T-helper 2 cell treated with Interferon-gamma antibody and Interleukin-4, amounts not matched to agents 100 ng/mL and 5 ng/mL, for 36 hours (primary cell): Measurements from ENCODE around the gene GLB1L3. TPM values are rescaled to one million over a fixed set of nuclear protein-coding genes. Genes with fewer than 3 reads are reported as not detected.

Experiments
- intact Hi-C: fragments of 100-400 bp; cut with micrococcal nuclease; formaldehyde crosslinking; loops from one replicate; pipeline ENCODE4 v1.15.1; 2023
- total RNA-seq: library from RNA; stranded (reverse); gene quantifications from 2 replicates; pipeline ENCODE4 v1.2.3, GENCODE V29; 2022

The GLB1L3 gene
- total RNA-seq, 1 donor from 2014 or later = 10.3 TPM

DNA sequence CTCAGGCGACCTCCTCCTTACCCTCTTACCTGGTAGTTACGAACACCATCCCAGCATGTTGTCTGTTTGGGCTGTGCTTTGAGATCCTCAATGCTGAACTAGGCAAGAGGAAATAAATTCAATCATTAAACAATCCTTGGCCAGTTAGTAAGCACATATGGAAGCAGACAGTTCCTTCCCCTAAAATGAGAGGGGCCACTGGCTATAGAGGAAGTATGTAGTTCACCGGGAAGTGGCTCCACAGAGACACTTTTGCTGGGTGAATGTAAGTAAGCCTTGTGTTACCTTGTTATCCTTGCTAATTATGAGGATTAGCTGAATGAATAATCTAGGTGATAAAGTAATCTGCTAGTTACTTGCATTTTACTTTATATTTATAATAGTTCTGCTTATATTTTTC lies 25.9 kb upstream of the GLB1L3 start:
- intact Hi-C loops = loop anchor here (10.0 kb wide), 1 partner anchor 215 kb away; no protein-coding TSS in a partner anchor

GRCh38 chr11:134250675-134251074 lies 25.5 kb upstream of the GLB1L3 start:
- intact Hi-C loops = loop anchor here (10.0 kb wide), 1 partner anchor 216 kb away; no protein-coding TSS in a partner anchor

- intact Hi-C loops = loop anchor here (1.0 to 10.0 kb wide), 5 partner anchors 18 to 307 kb away; partner anchors contain the start of genes GLB1L3 and VPS26B
Measured at GRCh38 chr11:134252346-134253187, 23.6 kb upstream of the GLB1L3 start.

- intact Hi-C loops = loop anchor here (1.0 to 10.0 kb wide), 5 partner anchors 17 to 308 kb away; partner anchors contain the start of genes GLB1L3 and VPS26B
Measured at GRCh38 chr11:134253188-134253993, 22.8 kb upstream of the GLB1L3 start, which contains the start of the genes ACAD8 and THYN1. Gene ACAD8 (plus strand): TSS chr11:134253568. CDS start chr11:134253601, 33 bp downstream. Gene THYN1 (minus strand): TSS chr11:134253352. CDS start chr11:134252882, 470 bp downstream.

- intact Hi-C loops = loop anchor here (10.0 kb wide), 1 partner anchor 220 kb away; no protein-coding TSS in a partner anchor
Measured at GRCh38 chr11:134254433-134255183, 21.6 kb upstream of the GLB1L3 start.

- intact Hi-C loops = loop anchor here (10.0 kb wide), 1 partner anchor 220 kb away; no protein-coding TSS in a partner anchor
Measured at GRCh38 chr11:134255184-134255561, 21.0 kb upstream of the GLB1L3 start.

- intact Hi-C loops = loop anchor here (10.0 kb wide), 1 partner anchor 222 kb away; no protein-coding TSS in a partner anchor
Measured at GRCh38 chr11:134257101-134257500, 19.1 kb upstream of the GLB1L3 start.

GRCh38 chr11:134258577-134258976 lies 17.6 kb upstream of the GLB1L3 start:
- intact Hi-C loops = loop anchor here (10.0 kb wide), 1 partner anchor 224 kb away; no protein-coding TSS in a partner anchor

GRCh38 chr11:134260503-134260902 lies 15.7 kb upstream of the GLB1L3 start:
- intact Hi-C loops = no loop called here

DNA sequence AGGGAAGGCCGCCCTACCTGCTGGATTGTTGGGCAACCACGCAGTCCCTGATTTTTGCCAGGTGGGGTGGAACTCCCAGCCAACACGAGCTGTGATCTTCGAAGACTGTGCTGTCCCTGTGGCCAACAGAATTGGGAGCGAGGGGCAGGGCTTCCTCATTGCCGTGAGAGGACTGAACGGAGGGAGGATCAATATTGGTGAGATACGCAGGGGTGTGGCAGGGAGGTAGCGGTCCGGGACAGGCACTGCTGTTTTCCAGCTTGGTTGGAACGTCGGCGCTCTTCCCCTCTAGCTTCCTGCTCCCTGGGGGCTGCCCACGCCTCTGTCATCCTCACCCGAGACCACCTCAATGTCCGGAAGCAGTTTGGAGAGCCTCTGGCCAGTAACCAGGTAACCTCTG lies 15.2 kb upstream of the GLB1L3 start:
- intact Hi-C loops = no loop called here

DNA sequence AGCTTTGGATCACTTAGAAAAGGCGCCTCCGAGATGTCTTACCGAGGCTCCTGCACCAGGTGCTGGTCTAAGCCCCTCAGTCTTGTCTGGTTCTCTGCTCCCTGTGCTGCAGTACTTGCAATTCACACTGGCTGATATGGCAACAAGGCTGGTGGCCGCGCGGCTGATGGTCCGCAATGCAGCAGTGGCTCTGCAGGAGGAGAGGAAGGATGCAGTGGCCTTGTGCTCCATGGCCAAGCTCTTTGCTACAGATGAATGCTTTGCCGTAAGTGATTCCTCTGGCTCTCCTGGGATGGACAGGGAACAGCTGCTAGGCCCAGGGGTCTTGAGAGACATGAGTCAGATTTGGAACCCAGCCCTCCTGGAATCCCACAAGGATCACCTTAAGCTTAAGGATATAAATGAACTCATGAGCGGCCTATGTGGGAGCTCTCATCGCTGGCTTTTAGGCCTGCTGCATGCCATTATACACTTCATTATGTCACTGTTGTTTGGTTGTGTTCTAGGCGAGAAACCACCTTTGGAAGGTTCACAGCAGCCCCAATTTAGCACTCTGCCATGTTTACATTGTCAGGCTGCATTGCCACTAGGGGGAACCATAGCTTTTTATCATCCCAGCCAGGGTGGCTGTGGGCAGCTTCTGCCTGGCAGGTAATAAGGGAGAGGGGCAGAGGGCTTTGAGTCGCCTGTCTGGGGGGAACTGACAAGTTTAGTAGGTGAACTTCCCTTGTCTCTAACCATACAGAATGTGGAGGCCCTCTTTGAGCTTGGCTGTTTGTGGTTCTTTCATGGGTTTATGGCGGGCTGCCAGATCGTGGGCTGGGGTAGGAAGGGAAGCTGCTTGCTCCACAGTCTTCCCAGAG lies 14.3 kb upstream of the GLB1L3 start:
- intact Hi-C loops = loop anchor here (1.0 kb wide), 1 partner anchor 14 kb away; the partner anchor contains the start of gene GLB1L3

DNA sequence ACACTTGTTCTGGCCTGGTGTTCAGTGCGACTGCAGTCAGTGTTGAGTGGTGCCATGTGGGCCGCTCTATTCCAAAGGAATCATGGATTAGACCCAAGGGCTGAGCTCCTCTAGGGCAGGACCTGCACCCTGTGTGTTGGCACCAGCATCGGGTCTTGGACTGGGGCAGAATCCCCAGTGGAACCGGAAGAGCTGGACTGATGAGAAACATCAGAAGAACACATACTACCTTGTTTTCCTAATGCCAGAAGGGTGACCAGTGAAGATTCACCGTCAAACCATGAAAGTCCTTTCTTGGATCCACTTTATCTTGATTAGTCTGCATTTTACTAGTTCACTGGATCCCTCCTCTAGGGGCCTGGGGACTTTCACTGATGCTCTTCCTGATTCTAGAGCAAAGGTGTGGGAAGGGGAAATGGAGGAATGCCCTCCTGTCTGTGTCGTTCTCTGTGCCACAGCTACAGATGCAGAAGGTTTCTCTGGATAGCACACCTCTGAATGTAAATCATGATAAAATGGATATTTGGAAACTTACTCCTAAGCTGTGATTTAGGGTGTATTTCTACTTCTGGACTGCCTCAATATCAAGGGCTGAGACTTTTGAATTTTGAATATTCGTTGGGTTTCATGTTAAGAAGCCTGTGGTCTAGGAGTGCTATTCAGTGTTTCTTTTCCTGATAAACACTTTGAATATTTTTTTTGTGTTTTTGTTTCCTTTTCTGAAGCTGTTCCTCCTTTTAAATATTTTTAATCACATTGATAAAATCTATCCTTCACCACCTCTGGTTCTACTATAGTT lies 11.0 kb upstream of the GLB1L3 start:
- intact Hi-C loops = no loop called here

DNA sequence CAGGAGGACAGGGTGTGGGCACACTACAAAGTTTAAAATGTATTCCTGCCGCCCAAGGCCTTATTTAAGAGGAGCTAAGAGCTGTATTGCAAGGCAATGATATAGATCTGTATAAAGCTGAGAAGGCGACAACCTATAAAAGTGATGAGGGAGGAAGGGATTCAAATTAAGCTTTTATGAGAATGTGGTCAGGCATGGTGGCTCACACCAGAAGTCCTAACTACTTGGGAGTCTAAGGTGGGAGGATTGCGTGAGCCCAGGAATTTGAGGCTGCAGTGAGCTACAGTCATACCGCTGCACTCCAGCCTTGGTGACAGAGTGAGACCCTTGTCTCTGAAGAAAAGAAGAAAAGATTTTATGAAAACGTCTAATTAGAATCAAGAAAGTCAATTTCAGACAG lies 9.7 kb upstream of the GLB1L3 start:
- intact Hi-C loops = no loop called here

DNA sequence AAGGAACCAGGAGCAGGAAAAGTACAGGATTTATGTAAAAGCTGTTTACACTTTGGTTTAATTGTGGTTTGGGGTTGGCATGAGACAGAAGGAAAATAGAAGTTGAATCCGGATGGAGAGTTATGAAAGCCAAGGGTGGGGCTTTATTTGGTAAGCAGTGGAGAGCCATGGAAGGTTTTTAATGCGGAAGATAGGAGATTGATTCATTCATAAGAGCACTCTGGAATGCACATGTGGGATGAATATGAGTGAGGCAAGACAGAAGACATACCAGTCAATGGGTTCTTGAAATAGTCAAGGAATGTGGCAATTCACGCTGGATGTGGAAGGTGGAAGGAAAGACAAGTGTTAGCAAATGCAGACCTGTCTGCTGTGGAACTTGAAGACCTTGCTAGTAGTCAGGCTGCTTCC lies 9.3 kb upstream of the GLB1L3 start:
- intact Hi-C loops = no loop called here

DNA sequence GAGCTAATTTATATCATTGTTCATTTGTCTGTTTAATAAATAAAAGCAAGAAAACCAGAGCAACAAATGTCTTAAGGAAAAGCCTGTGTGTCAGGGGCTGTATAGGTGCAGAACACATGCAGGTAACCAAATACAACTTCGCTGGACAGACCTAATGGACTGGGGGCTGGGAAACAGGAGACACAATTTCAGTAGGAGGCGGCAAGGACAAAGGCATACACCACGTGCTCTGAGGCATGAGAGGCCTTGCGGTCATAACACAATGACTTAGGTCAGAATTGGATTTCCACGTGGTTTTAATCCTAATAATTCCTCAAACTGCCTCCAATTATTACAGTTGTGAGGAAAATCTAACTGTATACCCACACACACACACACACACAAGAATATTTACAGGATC lies 8.7 kb upstream of the GLB1L3 start:
- intact Hi-C loops = no loop called here

- intact Hi-C loops = no loop called here
Measured at GRCh38 chr11:134267966-134268365, 8.2 kb upstream of the GLB1L3 start.

DNA sequence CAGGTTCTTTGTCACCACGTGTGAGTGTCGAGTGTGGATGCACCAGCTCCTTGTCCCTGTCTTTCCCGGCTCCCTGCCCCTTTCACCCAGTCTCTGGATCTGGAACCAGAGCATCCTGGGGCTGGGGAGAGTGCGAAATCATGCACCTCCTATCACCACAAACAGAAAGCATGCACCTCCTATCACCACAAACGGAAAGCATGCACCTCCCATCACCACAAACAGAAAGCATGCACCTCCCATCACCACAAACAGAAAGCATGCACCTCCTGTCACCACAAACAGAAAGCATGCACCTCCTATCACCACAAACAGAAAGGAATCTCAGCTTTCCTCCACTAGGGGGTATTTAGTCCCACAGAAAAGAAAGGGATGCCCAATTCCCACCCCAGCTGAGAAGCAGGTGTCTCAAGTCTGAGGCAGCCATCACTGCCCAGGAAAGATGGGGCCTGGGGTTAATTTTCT lies 5.9 kb upstream of the GLB1L3 start:
- intact Hi-C loops = loop anchor here (1.0 to 10.0 kb wide), 2 partner anchors 17 to 315 kb away; partner anchors contain the start of genes ACAD8 and THYN1

DNA sequence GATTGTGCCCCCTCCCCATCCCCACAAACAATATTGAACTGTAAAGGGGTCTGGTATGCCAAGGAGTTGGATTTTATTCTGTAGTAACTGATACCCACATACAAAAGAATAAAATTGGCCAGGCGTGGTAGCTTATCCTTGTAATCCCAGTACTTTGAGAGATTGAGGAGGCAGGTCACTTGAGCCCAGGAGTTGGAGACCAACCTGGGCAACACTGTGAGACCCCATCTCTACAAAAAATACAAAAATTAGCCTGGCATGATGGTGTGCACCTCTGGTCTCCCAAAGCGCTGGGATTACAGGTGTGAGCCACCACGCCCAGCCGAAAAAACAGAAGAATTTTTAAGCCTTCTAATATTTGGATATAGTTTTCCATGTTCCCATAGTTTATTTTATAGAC lies 4.2 kb upstream of the GLB1L3 start:
- intact Hi-C loops = loop anchor here (10.0 kb wide), 1 partner anchor 313 kb away; no protein-coding TSS in a partner anchor
